Thyroid gland (tissue), 4 donors: ENCODE measurements around the gene RBM15B.

Source experiments
- POLR2A ChIP-seq, 2 donors: fragments of 450-650 bp; IDR thresholded peaks; one replicate each; pipeline ENCODE4 v1.6.1; 2017; ENCODE audit warnings: antibody characterized with exemption in 2 of 2, mild to moderate bottlenecking in 2 of 2, moderate library complexity in 1 of 2
- TF ChIP-seq, protein P1 (sequence below), 6 experiments: fragments of 200-600 bp in 3 of 6; fragments of 450-650 bp in 3 of 6; sonication (generic) in 3 of 6; IDR thresholded peaks; one replicate each; pipeline ENCODE4 v1.5.1; 2016 to 2019; ENCODE audit warnings: antibody characterized with exemption in 6 of 6, mild to moderate bottlenecking in 2 of 6, inconsistent platforms in 1 of 6, moderate library complexity in 1 of 6

DNA sequence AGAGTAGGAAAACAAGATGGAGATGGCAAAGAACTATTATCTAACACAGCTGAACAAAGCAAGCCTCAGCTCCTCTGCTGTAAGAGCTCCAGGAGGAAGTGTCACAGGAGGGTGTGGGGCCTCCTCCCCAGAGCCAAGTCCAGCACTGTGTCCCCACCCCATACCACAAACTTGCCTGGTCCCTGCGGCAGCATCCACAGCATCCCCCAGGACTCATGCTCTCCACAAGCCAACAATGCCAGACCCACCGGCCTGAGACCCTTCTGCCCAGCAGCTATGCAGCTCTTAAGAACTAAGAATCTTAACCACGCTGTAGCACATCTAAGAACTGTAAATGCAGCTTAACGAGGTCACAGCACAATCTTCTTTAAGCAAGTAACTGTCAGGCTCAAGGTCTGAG is 9.1 kb downstream of the RBM15B start:
- TF ChIP-seq, protein P1, sequence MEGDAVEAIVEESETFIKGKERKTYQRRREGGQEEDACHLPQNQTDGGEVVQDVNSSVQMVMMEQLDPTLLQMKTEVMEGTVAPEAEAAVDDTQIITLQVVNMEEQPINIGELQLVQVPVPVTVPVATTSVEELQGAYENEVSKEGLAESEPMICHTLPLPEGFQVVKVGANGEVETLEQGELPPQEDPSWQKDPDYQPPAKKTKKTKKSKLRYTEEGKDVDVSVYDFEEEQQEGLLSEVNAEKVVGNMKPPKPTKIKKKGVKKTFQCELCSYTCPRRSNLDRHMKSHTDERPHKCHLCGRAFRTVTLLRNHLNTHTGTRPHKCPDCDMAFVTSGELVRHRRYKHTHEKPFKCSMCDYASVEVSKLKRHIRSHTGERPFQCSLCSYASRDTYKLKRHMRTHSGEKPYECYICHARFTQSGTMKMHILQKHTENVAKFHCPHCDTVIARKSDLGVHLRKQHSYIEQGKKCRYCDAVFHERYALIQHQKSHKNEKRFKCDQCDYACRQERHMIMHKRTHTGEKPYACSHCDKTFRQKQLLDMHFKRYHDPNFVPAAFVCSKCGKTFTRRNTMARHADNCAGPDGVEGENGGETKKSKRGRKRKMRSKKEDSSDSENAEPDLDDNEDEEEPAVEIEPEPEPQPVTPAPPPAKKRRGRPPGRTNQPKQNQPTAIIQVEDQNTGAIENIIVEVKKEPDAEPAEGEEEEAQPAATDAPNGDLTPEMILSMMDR (IDR thresholded peaks at IDR 0.05): no peak
- TF ChIP-seq POLR2A (IDR thresholded peaks at IDR 0.05): no peak
